Body of pancreas (tissue), 4 donors: Measurements from ENCODE around the gene KRTAP10-4. TPM values are rescaled to one million over a fixed set of nuclear protein-coding genes. Genes with fewer than 3 reads are reported as not detected.

Source experiments
- ATAC-seq: fragments of 150-250 bp; one replicate; pipeline ENCODE4 v1.9.1; 2016
- DNase-seq, 4 donors: peaks; one replicate each; pipeline ENCODE4 v3.0.0-alpha.2; 2019
- H3K27ac ChIP-seq, 4 donors: fragments of 200-600 bp; sonication (generic); 1 replicate in 3 of 4; 2 replicates in 1 of 4; pipeline versions ENCODE4 v1.5.1 to v1.6.1; 2016 to 2019; ENCODE audit warnings: mild to moderate bottlenecking in 1 of 4, mixed read lengths in 1 of 4, moderate library complexity in 1 of 4
- H3K27me3 ChIP-seq, 2 donors: fragments of 200-600 bp; sonication (generic); one replicate each; pipeline ENCODE4 v1.6.0; 2016; ENCODE audit warnings: mild to moderate bottlenecking in 1 of 2
- H3K36me3 ChIP-seq, 2 donors: fragments of 200-600 bp; sonication (generic); replicated peaks in 1 of 2; 2 replicates each; pipeline ENCODE4 v1.5.1; 2016; ENCODE audit warnings: low read depth in 2 of 2; ENCODE audit not compliant: insufficient read depth in 1 of 2
- H3K4me1 ChIP-seq: fragments of 200-600 bp; sonication (generic); one replicate; pipeline ENCODE4 v1.6.0; 2016
- H3K4me3 ChIP-seq, 2 donors: fragments of 200-600 bp; sonication (generic); 1 replicate in 1 of 2; 2 replicates in 1 of 2; pipeline ENCODE4 v1.5.1; 2016 to 2019
- H3K9me3 ChIP-seq, 3 donors: fragments of 200-600 bp; sonication (generic); 1 replicate in 2 of 3; 2 replicates in 1 of 3; pipeline ENCODE4 v1.5.1; 2016
- CTCF ChIP-seq, 7 experiments: fragments of 450-650 bp in 4 of 7; fragments of 200-600 bp in 3 of 7; sonication (generic) in 3 of 7; IDR thresholded peaks; one replicate each; pipeline ENCODE4 v1.5.1; 2016 to 2019; ENCODE audit warnings: antibody characterized with exemption in 7 of 7
- POLR2A ChIP-seq, 3 donors: fragments of 450-650 bp; IDR thresholded peaks; one replicate each; pipeline ENCODE4 v1.6.1; 2016; ENCODE audit warnings: antibody characterized with exemption in 3 of 3, mild to moderate bottlenecking in 2 of 3
- WGBS, 2 donors: methylation state at CpG; one replicate each; pipeline ENCODE4 v1.1.5; 2017; 5-methylcytosine and 5-hydroxymethylcytosine counted together
- intact Hi-C: fragments of 100-400 bp; cut with DNase I; formaldehyde crosslinking; loops from one replicate; pipeline ENCODE4 v1.15.1; 2023
- total RNA-seq, 2 donors: library from RNA; depleted of rRNA; stranded (reverse); fragments of >200 nt; gene quantifications; one replicate each; pipeline ENCODE4 v1.1.0, GENCODE V29; 2016

KRTAP10-4 gene
- total RNA-seq, 2 donors from 2014 or later, result not detected

GRCh38 chr21:44527156-44527982, 46.2 kb upstream of the KRTAP10-4 start:
- WGBS, 2 donors, result 76 to 81% methylated on average over 34 to 37 of the region's 37 CpGs
- Histone ChIP-seq H3K4me3 (no peak overlapping the region), H3K36me3 (no peaks in the 10 kb centered on the region), H3K27me3 (no peaks in the 10 kb centered on the region), H3K27ac (no peak overlapping the region), H3K9me3 (no peaks in the 10 kb centered on the region), H3K4me1 (no peaks in the 10 kb centered on the region)
- TF ChIP-seq CTCF (IDR thresholded peaks at IDR 0.05) (no peak), POLR2A (IDR thresholded peaks at IDR 0.05) (no peak)
- DNase-seq (peak in 2 of 4 donors; percentile 2 to 5), ATAC-seq (no peak)
- intact Hi-C loops, result no loop called here

GRCh38 chr21:44527983-44528633, 45.4 kb upstream of the KRTAP10-4 start:
- H3K36me3 ChIP-seq, result no peaks in the 10 kb centered on the region
- no peak overlapping the region for H3K4me3 ChIP-seq
- WGBS, 2 donors, result 67 to 76% methylated on average over 10 to 18 of the region's 18 CpGs
- DNase-seq (peak in 2 of 4 donors; percentile 3 to 5), ATAC-seq (no peak)
- no peak overlapping the region for H3K27ac ChIP-seq
- H3K27me3 ChIP-seq, result no peaks in the 10 kb centered on the region
- intact Hi-C loops, result no loop called here
- H3K4me1 ChIP-seq, result no peaks in the 10 kb centered on the region
- H3K9me3 ChIP-seq, result no peaks in the 10 kb centered on the region
- TF ChIP-seq CTCF (IDR thresholded peaks at IDR 0.05), result no peak
- no peak for TF ChIP-seq POLR2A (IDR thresholded peaks at IDR 0.05)

- ATAC-seq (no peak), DNase-seq (peak in 1 of 4 donors; percentile 6)
- Histone ChIP-seq H3K4me3 (no peak overlapping the region), H3K9me3 (no peaks in the 10 kb centered on the region), H3K36me3 (no peaks in the 10 kb centered on the region), H3K27me3 (no peaks in the 10 kb centered on the region), H3K4me1 (no peaks in the 10 kb centered on the region), H3K27ac (no peak overlapping the region)
- intact Hi-C loops, result no loop called here
- 51 to 78% methylated on average over 4 to 10 of the region's 10 CpGs for WGBS, 2 donors
- TF ChIP-seq POLR2A (IDR thresholded peaks at IDR 0.05) (no peak), CTCF (IDR thresholded peaks at IDR 0.05) (no peak)
Measured at GRCh38 chr21:44528634-44528995, 44.9 kb upstream of the KRTAP10-4 start.

- H3K27me3 ChIP-seq, result no peaks in the 10 kb centered on the region
- DNase-seq (peak in 1 of 4 donors; percentile 1), ATAC-seq (no peak)
- no peaks in the 10 kb centered on the region for H3K9me3 ChIP-seq
- H3K27ac ChIP-seq, result no peak overlapping the region
- TF ChIP-seq POLR2A (IDR thresholded peaks at IDR 0.05), result no peak
- TF ChIP-seq CTCF (IDR thresholded peaks at IDR 0.05), result no peak
- H3K36me3 ChIP-seq, result no peaks in the 10 kb centered on the region
- 78 to 79% methylated on average over 15 to 17 of the region's 17 CpGs for WGBS, 2 donors
- H3K4me1 ChIP-seq, result no peaks in the 10 kb centered on the region
- no peak overlapping the region for H3K4me3 ChIP-seq
- intact Hi-C loops, result no loop called here
Measured at GRCh38 chr21:44529011-44529421, 44.5 kb upstream of the KRTAP10-4 start.
